Neuron (in vitro differentiated cells): ENCODE measurements around the gene NBPF1.
"Not testable (repeated sequence)": the region's sequence is repeated elsewhere in the genome, so short reads cannot be mapped to it uniquely, and the experiment has no call there.

ENCODE experiments used
- H2AFZ ChIP-seq: one replicate; pipeline ENCODE4 v1.6.1; 2013; ENCODE audit warnings: low read depth, mild to moderate bottlenecking, inconsistent platforms, low read length, moderate library complexity
- H3K27me3 ChIP-seq: one replicate; pipeline ENCODE4 v1.6.1; 2013; ENCODE audit warnings: low read length; ENCODE audit not compliant: insufficient read depth
- H3K36me3 ChIP-seq: one replicate; pipeline ENCODE4 v1.6.1; 2013; ENCODE audit warnings: low read length; ENCODE audit not compliant: insufficient read depth
- H3K4me1 ChIP-seq: one replicate; pipeline ENCODE4 v1.6.1; 2013; ENCODE audit warnings: low read length; ENCODE audit not compliant: insufficient read depth
- H3K4me3 ChIP-seq: 2 replicates; pipeline ENCODE4 v1.5.1; 2013; ENCODE audit warnings: mild to moderate bottlenecking, low read length, moderate library complexity
- H3K9me3 ChIP-seq: one replicate; pipeline ENCODE4 v1.6.1; 2013; ENCODE audit warnings: low read length

The NBPF1 gene

DNA sequence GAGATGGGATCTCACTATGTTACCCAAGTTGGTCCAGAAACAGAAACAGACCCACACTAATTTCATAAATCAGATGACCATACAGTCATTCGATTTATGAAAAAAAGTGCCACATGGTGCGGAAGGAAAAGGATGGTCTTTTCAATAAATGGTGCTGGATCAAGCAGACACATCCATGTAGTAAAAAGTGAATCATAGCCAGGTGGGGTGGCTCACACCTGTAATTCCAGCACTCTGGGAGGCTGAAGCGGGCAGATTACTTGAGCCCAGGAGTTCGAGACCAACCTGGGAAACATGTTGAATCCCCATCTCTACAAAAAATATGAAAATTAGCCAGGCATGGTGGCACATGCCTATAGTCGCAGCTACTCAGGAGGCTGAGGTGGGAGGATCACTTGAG, 2.8 kb downstream of the NBPF1 start:
- H2AFZ ChIP-seq, H3K27me3 ChIP-seq, H3K4me3 ChIP-seq, H3K9me3 ChIP-seq: not testable (repeated sequence)
- peaks cover 30% of the 10 kb centered on the region for H3K36me3 ChIP-seq
- peaks cover 20% of the 10 kb centered on the region for H3K4me1 ChIP-seq

- H3K9me3 ChIP-seq, H3K27me3 ChIP-seq, H3K4me3 ChIP-seq, H2AFZ ChIP-seq: not testable (repeated sequence)
- Histone ChIP-seq H3K36me3 (peaks cover 38% of the 10 kb centered on the region), H3K4me1 (peaks cover 20% of the 10 kb centered on the region)
Measured at GRCh38 chr1:16609761-16610160, 3.6 kb downstream of the NBPF1 start.

DNA sequence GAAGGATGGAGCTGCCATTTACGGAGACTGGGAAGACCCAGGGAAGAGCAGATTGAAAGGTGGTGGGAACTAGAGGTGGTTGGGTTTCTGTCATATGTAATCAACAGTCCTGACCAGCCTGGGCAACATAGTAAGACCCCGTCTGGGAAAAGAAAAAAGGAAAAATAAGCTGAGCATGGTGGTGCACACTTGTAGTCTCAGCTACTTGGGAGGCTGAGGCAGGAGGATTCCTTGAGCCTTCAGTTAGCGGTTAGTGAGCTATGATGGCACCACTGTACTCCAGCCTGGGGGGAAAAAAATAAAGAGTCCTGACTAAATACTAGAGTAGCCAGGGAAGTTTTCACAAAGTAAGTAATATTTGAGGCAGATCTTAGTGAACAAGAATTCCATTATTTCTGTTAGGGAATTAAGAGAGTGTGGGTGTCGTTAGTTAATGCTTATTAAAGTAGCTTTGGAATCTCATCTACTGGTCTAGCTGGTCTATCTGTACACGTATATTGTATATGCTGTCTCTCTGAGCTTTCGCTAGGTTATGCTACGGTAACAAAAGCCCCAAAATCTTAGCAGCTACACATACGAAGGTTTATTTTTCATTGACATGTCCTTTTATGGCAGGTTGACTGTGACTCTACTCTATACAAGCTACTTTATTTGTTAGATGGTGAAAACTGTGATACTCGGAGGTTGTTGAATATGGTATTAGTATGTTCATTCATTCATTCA, 4.4 kb downstream of the NBPF1 start:
- Histone ChIP-seq H3K4me3 (no peak overlapping the region), H3K36me3 (peaks cover 38% of the 10 kb centered on the region), H2AFZ (no peak overlapping the region), H3K4me1 (peaks cover 15% of the 10 kb centered on the region), H3K27me3 (no peaks in the 10 kb centered on the region), H3K9me3 (no peaks in the 10 kb centered on the region)

- H3K4me3 ChIP-seq, H3K9me3 ChIP-seq, H3K27me3 ChIP-seq, H2AFZ ChIP-seq: not testable (repeated sequence)
- Histone ChIP-seq H3K36me3 (peaks cover 38% of the 10 kb centered on the region), H3K4me1 (peaks cover 12% of the 10 kb centered on the region)
Measured at GRCh38 chr1:16607853-16608815, 5.2 kb downstream of the NBPF1 start.

DNA sequence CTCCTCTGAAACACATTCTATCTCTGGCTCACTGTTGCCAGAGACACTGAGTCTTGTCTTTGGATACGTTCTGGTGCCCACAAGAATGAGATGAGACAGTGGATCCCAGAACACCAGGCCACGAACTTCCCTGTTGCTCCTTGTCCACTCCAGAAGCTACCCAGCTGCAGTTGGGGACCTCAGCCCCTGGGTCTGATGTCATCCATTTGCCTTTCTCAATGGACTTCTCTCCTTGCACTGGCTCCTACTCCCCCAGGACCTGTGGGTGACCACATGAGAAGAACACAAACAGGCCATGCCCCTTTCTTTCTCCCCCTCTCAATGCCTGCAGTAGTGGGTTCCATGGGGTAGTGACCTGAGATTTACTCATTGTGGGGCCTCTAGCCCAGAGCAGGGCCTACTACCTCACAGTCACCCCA, 5.9 kb downstream of the NBPF1 start:
- no peaks in the 10 kb centered on the region for H3K27me3 ChIP-seq
- no peaks in the 10 kb centered on the region for H3K9me3 ChIP-seq
- H2AFZ ChIP-seq, result no peak overlapping the region
- H3K4me1 ChIP-seq, result peaks cover 8% of the 10 kb centered on the region
- no peak overlapping the region for H3K4me3 ChIP-seq
- H3K36me3 ChIP-seq, result peaks cover 38% of the 10 kb centered on the region

GRCh38 chr1:16606666-16607432, 6.5 kb downstream of the NBPF1 start:
- peaks cover 38% of the 10 kb centered on the region for H3K36me3 ChIP-seq
- H3K4me1 ChIP-seq, H3K27me3 ChIP-seq, H3K4me3 ChIP-seq, H2AFZ ChIP-seq, H3K9me3 ChIP-seq: not testable (repeated sequence)

DNA sequence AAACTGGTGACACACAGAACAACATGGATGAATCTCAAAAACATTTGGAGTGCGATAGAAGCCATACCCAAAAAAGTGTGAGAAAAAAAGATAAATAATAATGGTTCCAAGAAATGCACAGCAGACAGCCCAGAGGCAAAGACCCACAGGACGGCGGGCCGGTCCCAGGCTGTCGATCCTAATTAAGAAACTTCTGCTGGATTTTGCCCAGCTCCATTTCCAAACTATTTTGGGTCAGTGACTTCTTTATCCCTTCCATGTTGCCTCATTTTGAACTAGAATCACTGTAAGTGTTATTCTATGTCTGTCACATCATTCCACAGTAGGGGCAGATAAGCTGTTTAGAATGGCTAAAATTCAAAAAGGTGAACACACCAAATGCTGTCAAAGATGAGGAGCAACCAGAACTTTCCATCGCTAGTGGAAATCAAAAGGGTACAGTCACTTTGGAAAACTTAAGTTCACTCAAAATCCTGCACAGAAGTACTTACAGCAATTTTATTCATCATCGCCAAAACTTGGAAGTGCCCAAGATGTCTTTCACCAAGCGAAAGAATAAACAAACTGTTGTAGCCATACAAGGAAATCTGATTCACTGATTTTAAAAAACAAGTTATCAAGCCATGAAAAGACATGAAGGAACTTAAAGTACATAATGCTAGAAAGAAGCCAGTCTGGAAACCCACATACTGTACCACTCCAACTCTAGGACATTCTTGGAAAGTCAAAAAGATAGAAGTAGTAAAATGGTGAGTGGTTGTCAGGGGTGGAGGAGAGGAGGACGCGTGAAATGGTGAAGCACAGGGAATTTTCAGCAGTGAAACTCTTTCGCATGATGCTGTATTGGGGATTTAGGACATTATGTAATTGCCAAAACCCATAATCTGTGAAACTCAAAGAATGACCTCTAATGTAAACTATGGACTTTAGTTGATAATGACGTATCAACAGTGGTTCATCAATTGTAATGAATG, 7.5 kb downstream of the NBPF1 start:
- Histone ChIP-seq H3K9me3 (no peaks in the 10 kb centered on the region), H3K4me1 (no peaks in the 10 kb centered on the region), H3K4me3 (no peak overlapping the region), H2AFZ (no peak overlapping the region), H3K36me3 (peaks cover 38% of the 10 kb centered on the region), H3K27me3 (no peaks in the 10 kb centered on the region)

DNA sequence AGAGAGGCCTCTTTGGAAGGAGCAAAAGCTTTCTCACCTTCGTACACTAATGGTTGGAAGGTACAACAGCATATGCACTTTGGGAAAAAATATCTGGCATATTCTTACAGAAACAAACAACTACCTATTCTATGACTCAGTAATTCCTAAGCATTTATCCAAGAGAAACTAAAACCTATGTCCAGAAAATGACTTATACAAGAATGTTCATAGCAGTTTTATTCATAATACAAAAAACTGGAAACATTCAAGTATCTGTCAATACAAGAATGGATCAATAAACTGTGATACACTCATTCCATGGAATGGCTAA, 8.2 kb downstream of the NBPF1 start:
- Histone ChIP-seq H3K27me3 (no peaks in the 10 kb centered on the region), H3K4me3 (no peak overlapping the region), H3K4me1 (no peaks in the 10 kb centered on the region), H3K36me3 (peaks cover 38% of the 10 kb centered on the region), H3K9me3 (no peaks in the 10 kb centered on the region), H2AFZ (no peak overlapping the region)

DNA sequence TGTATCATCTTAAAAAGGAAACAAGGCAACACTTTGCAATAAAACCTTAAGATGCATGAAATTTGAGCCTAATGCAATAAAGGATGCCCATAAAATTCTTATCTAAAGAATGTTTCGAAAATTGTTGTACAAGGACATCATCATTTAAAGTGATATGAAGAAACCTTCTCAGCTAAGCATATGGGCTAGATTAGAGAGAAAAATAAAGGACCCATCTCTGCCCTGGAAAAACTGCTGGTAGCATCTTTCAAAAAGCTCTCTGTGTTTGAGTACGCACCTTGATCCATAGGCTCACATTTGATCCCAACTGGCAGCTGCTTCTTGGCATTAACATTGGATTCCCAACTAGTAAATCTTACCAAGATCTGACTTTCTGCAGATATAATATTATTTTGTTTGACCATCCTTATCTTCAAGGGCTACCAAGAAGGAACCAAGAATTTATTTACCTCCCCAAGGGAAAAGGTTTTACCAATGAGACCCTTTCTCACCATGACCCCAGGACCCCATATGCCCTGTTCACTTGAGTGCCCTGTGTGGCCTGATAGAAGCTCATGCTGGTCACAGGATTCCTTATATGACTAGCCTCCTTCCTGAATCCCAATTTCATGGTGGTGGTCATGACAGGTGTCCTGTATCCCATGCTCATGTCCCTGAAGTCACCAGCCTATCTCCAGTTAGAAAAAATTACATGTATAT, 8.7 kb downstream of the NBPF1 start:
- H3K4me3 ChIP-seq, H3K4me1 ChIP-seq, H3K27me3 ChIP-seq: not testable (repeated sequence)

GRCh38 chr1:16603623-16604022, 9.7 kb downstream of the NBPF1 start:
- H2AFZ ChIP-seq, H3K4me1 ChIP-seq, H3K9me3 ChIP-seq, H3K27me3 ChIP-seq, H3K4me3 ChIP-seq: not testable (repeated sequence)
- peaks cover 38% of the 10 kb centered on the region for H3K36me3 ChIP-seq

More for the DNA sequence above, 8.7 kb downstream of the NBPF1 start:
- H3K36me3 ChIP-seq, result peaks cover 38% of the 10 kb centered on the region
- H2AFZ ChIP-seq, H3K9me3 ChIP-seq: not testable (repeated sequence)

DNA sequence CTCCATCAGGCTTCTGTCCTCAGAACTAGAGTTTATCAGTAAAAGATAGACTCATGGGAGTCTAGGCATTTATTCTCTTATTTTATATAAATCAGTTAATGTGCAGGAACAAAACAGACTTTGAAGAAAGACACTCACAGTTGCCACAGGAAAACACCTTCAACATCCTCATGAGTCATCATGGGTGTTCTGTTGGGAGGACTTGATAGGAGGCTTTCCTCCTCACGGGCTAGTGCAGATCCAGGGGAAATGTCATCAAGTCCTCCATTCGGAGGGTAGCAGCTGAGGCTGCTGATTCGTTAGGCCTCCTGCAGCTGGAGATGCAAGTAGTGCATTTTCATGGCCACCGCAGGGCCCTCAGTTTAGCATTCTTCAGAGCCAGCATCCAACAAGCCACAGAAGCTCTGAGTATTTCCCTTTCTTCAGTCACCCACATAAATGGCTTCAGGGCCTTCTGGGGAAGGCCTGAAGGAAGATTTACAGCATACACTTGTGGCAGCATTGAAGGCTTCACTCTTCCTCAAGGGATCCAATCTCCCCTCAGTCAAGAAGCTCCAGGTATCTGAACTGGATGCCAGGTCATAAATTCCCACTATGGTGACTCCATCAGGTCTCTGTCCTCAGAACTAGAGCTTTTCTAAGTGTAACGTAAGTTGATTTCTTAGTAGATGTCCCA, 10.9 kb downstream of the NBPF1 start:
- not testable (repeated sequence) for H3K9me3 ChIP-seq, H3K4me1 ChIP-seq, H3K27me3 ChIP-seq, H2AFZ ChIP-seq, H3K4me3 ChIP-seq
- H3K36me3 ChIP-seq, result peaks cover 27% of the 10 kb centered on the region
